Right forelimb (tissue), 1 donor: ENCODE results near the gene ITPR2.
"Not testable (repeated sequence)": the region's sequence is repeated elsewhere in the genome, so short reads cannot be mapped to it uniquely, and the experiment has no call there.

Experiments
- DNase-seq: peaks from one replicate; pipeline ENCODE4 v3.0.0-alpha.2; 2018

The ITPR2 gene

DNA sequence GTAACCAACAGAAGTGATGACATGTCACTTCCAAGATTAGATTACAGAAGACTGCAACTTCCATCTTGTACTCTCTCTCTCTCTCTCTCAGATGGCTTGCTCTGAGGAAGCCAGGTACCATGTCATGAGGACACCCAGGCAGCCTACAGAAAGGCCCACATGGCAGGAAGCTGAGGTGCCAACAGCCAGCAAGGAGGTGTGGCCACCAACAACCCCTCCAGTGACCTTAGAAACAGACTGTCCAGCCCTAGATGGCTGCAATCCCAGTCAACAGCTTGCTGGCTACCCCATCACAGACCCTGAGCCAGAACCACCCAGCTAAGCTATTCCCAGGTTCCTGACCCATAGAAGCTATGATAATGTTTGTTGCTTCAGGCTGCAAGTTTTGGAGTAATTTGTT lies 178.4 kb downstream of the ITPR2 start:
- no peak for DNase-seq

DNA sequence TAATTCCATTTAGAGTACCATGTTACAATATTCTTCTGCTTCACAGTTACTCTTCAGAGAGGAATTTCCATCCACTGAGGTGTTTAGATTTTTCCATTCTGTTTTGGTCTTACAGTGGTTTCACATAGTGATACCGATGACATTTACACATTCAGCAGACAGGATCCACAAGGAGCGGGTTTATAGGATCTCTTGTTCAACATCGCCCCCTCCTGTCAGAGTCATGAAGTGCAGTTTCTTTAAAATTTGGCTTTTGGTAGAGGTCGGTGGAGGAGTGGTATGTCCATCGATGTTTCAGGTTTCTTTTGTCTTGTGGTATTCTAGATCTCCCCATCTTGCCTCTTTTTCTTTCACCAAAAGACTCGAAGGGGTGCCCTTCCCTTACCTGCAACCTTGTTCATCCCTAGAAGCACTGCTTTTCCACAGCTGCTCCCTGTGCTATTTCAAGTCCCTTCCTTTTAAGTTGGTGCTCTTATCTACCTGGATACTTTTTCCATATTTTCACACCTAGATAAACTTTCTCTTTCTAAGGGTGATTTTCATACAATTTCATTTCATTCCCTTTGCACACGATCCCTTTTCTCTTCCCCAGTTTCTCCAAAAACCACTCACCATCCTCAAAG lies 181.3 kb downstream of the ITPR2 start:
- peak; percentile 65 for DNase-seq

DNA sequence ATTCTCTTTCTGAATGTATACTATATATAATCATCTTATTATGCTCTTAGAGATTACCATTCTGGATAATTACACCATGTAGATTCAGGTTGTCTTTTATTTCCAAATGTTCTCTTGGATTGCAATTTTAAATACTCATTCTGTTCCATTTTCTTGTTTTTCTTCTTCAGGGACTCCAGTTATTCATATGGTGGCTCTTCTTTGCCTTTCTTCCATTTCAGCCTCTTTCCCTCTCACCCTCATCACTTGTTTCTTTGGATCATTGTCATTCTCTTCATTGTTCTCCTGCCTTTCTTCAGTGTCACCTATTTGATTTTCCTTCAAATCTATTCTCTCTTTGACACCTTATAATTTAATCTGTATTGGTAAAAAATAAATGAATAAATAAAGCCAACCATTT lies 182.0 kb downstream of the ITPR2 start:
- no peak for DNase-seq

DNA sequence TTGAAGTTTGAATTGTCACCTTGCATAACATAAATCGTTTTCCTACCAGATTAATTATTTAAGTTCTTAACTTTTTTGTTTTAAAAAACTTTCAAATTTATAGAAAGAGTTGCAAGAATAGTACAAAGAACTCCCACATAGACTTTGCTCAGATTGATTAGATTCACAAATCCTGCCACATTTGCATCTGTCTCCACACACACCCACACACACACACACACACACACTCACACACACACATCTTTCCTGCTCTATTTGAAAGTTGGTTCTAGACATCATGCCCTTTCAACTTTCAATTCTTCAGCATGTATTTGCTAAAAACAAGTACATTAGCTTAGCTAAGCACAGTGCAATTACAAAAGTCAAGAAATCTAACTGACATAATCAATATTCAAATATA lies 184.0 kb downstream of the ITPR2 start:
- no peak for DNase-seq

DNA sequence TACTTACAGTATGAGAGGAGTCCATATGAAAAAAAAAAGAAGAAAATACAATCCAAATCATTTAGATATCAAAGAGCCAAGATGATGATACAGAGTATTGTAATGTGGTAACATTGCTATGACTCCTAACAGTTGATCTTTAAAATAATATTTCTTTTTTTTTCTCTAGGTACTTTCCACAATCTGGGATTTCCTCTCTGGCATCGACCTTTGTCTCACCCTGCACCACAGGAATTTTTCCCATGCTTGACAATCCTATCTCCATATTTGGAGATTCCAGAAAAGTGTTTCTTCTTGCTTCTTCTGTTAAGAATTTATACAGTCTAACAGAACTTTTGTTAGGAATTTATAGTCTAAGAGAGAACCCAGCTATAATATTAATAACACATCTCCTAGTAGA lies 184.4 kb downstream of the ITPR2 start:
- DNase-seq, result no peak

DNA sequence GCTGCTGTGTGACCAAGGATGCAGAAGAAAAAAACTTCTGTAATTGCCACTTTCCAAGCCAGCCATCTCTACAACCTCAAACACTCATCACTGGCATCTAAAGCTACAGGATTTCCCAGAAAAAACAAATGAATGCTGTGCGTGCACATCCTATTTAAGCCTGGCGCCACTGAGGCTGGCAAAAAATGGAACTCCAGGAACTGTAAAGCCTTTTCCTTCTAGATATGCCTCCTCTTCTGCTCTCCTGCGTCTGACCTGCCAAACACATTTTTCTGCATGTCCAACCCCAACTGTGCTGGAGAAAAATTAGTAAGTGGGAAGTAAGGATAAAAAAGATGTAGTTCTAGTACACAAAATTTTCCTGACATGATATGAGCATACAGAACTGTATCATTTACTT lies 184.9 kb downstream of the ITPR2 start:
- DNase-seq, result no peak

DNA sequence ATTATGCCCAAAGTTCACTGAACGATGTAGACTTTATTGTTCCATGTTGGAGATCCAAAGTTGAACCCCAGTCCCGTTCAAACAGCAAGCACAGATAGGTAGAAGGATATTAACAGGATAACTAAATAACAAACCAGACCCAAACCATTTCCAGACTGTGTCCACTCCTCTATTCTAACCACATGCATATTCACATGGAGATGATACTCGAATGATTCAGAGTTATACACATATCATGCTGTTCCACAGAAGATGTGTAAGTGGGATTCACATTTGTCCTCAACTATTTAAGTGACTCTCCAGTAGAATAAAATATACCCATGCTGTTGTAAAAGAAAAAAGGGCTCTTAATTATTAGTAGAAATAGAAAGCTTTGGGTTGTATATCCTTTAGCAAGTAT lies 185.9 kb downstream of the ITPR2 start:
- no peak for DNase-seq

DNA sequence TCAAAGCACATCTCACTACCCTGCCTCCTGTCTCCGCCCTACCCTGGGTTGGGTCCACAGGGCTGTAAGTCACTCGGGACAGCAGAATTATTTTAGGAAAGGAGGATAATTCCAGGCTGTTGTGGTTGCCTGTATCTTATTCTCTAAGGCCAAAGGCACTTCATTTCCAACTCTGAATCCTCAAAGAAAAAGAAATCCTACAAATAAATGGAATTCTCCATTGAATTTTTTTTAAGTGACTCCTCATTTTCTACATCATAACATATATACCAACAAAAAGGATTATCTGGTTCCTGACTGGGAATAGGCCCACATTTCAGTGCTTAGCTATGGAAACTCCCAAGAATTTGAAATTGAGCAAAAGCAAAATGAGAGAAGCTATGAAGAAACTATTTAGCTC lies 186.4 kb downstream of the ITPR2 start:
- no peak for DNase-seq

DNA sequence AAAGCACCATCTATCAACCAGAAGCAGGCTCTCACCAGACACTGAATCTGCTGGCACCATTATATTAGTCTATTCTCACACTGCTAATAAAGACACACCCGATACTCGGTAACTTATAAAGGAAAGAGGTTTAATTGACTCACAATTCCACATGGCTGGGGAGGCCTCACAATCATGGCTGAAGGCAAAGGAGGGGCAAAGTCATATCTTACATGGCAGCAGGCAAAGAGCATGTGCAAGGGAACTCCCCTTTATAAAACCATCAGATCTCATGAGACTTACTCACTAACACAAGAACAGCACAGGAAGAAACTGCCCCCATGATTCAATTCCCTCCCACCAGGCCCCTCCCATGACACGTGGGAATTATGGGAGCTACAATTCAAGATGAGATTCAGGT lies 188.6 kb downstream of the ITPR2 start:
- DNase-seq, result not testable (repeated sequence)

DNA sequence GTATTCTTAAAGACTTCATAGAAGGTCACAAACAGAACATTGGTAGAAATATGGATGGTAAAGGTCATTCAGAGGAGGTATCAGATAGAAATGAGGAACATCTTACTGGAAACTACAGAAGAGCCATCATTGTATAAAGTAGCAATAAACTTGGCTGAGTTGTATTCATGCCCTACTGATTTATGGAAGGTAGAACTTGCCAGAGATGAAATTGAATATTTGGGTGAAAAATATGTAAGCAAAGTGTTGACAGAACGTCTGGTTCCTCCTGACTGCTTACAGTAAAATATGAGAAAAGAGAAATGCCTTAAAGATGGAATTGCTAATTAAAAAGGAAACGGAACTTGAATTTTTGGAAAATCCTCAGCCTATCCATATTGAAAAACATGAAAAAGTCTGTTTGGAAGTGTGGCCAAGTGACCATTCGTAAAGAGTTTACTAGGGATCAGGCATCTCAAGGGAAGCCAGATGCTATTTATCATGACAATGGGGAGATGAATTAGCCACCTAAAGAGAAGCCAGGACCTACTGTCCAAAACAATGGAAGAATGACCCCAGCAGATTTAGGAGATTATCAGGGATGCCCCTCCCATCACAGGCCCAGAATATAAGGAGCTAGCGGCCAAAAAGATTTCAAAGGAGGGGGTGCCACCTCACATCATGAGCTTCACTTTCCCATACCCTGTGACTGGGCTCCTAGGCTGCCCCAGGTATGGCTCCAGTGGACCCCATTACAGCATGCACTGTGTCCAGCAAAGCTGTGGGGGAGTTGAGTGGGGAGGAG lies 189.3 kb downstream of the ITPR2 start:
- DNase-seq, result no peak

DNA sequence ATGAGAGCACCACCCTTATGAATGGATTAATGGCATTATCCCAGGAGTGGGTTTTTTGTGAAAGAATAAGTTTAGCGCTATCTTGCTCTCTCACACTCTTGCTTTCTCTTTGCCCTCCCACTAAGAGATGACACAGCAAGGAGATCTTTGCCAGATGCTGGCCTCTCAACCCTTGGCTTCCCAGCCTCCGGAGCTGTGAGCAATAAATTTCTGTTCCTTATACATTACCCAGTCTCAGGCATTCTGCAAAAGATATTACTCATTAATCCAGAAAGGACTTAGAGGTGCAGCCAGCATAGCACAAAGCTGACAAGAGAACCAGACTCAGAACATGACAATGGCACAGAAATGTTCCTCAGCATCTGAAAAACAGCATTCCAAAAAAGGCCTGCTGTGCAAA lies 190.6 kb downstream of the ITPR2 start:
- no peak for DNase-seq

DNA sequence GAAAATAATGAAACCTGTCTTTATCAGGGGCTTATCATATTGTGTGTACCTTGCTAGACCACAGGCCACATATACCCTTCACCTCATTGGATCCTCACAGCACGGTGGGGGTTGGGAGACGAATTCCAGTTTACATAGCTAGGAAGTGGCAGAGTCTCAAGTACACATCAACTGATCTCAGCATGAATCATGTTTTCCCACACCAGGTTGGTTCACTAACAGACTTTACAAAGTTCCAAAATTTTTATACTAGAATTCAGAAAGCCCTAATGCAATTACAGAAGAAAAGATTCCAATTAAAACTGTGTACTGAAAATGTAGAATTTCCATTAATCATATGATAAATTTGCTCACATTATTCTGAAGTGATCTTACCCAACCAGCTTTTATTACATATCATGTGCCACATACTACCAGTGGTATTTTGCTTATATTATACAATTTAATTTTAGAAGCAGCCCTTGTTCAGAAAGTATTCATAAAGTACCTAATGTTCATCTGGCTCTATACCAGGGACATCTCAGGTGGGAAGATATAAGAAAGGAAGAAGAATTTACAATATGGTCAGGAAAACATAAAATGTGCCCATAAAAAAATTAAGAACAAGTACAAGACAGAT lies 196.2 kb downstream of the ITPR2 start:
- DNase-seq, result no peak

DNA sequence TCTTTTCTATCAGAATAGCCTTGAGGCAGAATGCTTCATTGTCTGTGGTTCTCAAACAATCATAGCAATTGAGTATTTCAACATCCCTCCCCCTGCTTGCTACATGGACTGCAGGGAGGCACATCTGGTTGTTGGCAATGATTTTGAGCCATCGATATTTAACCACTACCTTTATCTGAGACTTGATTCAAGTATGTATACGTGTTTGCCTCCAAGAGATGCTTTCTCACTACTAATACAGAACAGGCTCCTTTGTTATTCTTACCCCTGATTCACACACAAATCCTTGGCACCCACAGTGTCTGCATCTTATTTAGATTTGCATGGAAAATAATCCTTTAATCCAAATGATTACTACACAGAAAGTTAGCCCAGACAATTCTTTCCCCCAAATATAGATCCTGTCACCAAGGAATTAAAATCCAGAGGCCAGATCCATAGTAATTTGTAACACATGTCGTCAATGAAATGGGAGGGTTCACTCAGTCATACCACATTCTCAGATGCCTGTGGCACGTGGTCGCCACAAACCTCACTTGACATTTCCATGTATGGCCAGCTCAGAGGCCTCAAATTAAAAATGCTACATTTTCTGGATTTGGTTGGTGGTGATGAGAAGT lies 199.3 kb downstream of the ITPR2 start:
- DNase-seq, result no peak

DNA sequence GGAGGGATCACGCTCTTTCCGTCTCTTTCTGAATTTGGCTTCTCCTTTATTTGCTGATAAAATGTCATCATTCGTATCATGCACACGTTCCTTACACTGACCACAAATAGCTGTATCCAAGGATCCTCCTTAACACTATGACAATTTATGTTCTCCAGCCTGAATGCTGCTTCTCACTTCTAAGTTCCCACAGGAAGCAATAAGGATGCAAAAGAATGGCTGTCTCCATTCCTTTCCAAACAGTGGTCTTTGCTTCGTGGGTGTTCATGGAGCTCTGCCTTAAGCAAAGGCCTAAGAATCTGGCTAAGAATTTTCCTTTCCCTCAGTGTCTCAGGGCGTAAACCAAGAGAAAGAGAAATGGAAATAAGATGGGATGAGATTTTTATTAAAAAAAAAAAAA lies 200.2 kb downstream of the ITPR2 start:
- DNase-seq, result no peak

DNA sequence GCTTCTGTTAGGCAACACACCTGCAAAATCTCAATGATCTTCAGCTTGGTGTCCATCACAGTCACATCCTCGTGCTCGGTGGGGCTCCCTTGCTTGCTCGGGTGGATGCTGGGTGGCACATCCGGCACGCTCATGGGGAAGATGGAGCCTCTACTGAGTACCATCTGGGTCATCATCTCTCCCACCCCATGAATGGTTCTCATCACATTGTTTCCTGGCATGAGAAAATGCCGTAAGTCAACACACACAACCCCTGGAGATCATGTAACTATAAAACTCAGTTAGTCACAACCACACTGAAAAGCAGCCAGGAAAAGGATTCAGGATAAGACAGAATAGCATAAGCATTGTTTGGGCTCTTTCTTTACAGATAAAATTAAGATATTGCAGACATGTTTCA lies 201.1 kb downstream of the ITPR2 start:
- no peak for DNase-seq

DNA sequence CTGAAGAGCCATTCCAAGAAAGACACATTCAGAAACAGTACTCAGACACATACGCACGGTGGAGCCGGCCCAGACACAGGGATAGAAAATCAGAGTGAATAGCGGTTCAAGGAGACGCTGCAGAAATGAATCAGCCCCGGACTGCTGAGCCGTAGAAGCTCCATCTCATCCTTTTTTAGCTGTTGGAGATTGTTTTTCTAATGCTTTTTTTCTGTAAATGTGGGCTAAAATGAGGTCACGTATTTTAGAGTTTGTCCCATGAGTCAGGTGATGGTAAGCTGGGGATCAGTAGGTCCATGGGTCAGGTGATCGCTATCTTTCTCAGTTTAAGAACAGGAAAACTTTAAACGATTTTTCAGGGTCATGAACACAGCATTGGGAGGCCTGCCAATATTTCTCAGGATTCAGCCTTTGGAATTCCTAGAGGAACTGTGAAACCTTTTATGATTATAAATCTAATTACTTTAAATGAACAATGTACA lies 202.4 kb downstream of the ITPR2 start:
- DNase-seq, result no peak

DNA sequence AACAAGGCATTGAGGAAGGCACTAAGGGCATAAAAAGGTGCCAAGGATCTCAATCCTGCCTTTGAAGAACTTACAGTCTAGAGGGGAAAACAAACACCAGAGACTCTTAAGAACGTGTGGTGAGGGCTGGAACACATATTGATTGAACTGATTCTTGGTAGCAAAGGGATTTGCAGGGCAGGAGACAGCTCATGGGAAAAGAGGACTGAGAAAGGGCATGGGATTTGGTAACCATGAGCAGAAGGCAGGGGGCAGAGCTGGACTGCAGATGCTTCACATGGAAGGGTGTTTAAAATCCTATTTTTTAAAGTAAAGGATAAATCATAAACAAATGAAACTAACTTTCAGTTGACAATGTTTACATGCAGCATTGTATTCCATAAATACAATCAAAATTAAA lies 203.1 kb downstream of the ITPR2 start:
- no peak for DNase-seq

DNA sequence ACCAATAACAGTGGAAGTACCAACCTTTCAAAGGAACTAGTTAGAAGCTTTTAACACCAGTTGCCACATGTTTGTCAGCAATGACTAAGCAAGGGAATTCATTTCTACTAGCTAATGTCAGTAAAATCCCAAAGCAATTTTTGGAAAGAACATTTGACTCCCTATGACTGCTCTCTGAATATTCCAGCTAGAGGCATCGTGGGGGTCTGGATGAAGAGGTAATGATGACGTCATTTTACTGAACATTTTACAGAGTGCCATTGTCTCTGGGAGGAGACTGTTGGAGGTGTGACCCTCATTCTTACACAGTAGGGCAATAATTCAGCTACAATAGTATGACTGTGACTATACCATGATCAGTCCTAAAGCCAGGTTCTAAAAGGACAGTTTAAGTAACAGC lies 204.8 kb downstream of the ITPR2 start:
- DNase-seq, result no peak

DNA sequence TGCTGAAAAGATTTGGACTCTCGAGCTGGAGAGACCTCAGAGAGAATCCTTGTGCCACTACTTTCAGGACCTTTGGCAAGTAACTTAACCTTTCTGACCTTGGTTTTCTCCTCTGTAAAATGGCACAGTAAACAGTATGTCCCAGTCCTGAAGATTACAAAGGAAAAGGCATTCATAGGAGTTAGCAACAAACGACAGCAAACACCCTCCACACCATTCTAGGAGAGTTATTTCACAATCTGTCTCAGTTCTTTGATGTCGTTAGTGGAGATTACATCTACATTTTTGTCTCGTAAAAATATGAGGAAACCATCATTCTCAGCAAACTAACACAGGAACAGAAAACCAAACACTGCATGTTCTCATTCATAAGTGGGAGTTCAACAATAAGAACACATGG lies 205.7 kb downstream of the ITPR2 start:
- no peak for DNase-seq

DNA sequence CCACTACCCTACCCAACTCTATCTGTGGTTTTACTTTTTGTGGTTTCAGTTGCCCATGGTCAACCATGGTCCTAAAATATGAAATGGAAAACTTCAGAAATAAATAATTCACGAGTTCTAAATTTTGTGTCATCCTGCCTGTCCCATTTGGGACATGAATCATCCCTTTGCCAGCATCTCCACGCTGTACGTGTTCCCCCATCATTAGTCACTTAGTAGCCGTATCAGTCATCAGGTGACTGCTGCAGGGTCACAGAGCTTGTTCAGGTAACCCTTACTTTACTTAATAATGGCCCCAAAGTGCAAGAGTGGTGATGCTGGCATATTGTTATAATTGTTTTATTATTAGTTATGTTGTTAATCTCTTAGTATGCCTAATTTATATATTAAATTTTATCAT lies 209.9 kb downstream of the ITPR2 start:
- DNase-seq, result no peak

DNA sequence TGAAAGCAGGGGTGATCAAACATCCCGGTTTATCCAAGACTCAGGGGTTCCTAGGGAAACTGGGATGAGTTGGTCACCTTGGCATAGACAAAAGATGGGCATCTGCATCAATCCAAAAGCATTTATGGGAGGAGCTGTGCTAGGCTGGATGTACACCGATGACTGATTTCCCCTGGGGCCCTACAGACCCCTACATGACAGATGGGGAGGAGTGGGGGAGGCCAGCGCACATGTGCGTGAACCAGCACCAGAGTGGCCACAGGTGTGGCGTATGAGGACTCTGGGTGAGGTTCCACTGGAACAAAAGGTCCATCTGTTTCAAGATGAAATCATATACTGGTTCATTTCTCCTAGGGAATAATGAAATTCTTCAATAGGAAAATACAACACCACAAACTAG lies 210.4 kb downstream of the ITPR2 start:
- DNase-seq, result no peak

DNA sequence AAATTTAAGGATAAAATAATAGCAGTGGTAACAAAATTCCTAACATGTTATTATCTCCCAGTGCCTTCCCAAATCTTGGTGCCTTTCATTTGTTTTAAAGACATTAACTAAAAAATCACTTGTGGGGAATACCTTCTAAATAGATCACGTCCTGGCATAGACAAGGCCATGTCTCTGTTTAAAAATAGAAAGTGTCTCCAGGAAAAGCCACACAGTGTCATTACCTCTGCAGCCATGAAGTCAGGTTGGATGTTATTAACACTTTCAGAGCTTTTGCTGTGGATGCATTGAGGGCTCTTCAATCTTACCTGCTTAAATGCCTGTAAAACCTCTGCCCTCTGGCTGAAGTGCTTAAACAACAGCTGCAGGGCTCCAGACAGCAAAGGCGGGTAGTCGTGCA lies 211.1 kb downstream of the ITPR2 start:
- DNase-seq, result no peak

DNA sequence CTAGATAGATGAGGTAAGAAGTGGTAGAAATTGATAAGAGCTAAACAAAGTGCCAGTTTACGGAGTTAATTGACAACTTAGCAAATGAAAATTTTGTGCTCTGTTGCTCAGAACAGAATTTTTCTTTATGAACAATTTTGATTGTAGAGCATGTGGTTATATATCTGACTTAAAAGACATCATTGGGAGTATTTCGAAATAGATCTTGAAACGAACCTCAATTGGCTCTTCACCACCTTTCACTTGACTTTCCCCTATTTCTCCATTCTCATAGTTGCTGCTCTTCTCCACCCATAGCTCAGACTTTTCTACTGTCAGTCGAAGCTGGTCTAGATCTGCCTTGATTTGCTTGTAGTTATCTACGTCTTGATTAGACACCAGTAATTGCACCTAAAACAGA lies 212.1 kb downstream of the ITPR2 start:
- no peak for DNase-seq

DNA sequence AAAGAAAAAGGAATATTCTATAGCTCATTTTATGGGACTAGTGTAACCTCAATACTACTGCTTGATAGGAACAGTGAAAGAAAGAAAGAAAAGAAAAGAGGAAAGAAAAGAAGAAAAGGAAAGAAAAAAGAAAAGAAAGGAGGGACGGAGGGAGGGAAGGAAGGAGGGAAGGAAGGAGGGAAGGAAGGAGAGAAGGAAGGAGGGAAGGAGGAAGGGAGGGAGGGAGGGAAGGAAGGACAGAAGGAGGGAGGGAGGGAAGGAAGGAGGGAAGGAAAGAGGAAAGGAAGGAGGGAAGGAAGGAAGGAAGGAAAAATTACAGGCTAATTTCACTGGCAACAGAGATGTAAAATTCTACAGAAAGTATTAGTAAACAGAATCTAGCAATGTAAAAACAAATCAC lies 215.5 kb downstream of the ITPR2 start:
- DNase-seq, result no peak
